ENCODE measurements around the gene PTPRT.

- TF ChIP-seq CTCF (IDR thresholded peaks at IDR 0.05; ENCODE audit: insufficient read depth, low read length, poor library complexity, severe bottlenecking), result no peak
- TF ChIP-seq EZH2phosphoT487 (conservative IDR thresholded peaks at IDR 0.05; ENCODE audit: low read length), result no peak
These were observed 894.7 kb downstream of the PTPRT start for GRCh38 chr20:42294976-42295375.

Data from SU-DHL-6 (cell line).